ENCODE data around the gene CBR3. TPM values are rescaled to one million over a fixed set of nuclear protein-coding genes. Genes with fewer than 3 reads are reported as not detected.

Gene CBR3
- total and polyA plus RNA-seq, 2 experiments from 2014 or later = 4.6 to 8.7 TPM

GRCh38 chr21:36148886-36149285 lies 14.0 kb downstream of the CBR3 start:
- DNase-seq (ENCODE audit: low spot score) (no peak), ATAC-seq (no peak)
- Mint-ChIP-seq H3K36me3 (ENCODE audit: low read depth) (no peaks in the 10 kb centered on the region), H3K27me3 (ENCODE audit: insufficient read depth, low read depth, poor library complexity) (no peaks in the 10 kb centered on the region), H3K4me3 (no peak overlapping the region), H3K4me1 (peaks cover 14% of the 10 kb centered on the region; the same call in 2 of the 3 replicates), H3K27ac (no peak overlapping the region), H3K9me3 (no peaks in the 10 kb centered on the region)
- Histone ChIP-seq H3K79me2 (replicated peaks; ENCODE audit: insufficient read depth) (no peaks in the 10 kb centered on the region), H3K9me2 (ENCODE audit: insufficient read depth) (no peaks in the 10 kb centered on the region), H3K36me3 (ENCODE audit: insufficient read depth) (no peaks in the 10 kb centered on the region), H3K4me3 (no peak overlapping the region), H2AFZ (no peak overlapping the region), H3K4me2 (no peak overlapping the region), H3K27ac (ENCODE audit: low read depth) (no peak overlapping the region), H3K27me3 (ENCODE audit: insufficient read depth) (no peaks in the 10 kb centered on the region), H4K20me1 (replicated peaks; ENCODE audit: insufficient read depth) (no peaks in the 10 kb centered on the region), H3F3A (replicated peaks; ENCODE audit: low read depth) (peaks cover 3% of the 10 kb centered on the region), H3K4me1 (ENCODE audit: insufficient read depth) (no peaks in the 10 kb centered on the region; the same call in 1 of the 2 replicates)
- TF ChIP-seq ZNF114 (CRISPR knock-in tag; IDR thresholded peaks at IDR 0.05) (no peak), POLR2AphosphoS5 (IDR thresholded peaks at IDR 0.05; ENCODE audit: low read depth) (no peak), STAT1 (IDR thresholded peaks at IDR 0.05; ENCODE audit: unreplicated experiment) (no peak), ZNF331 (CRISPR knock-in tag; IDR thresholded peaks at IDR 0.05; ENCODE audit: low read depth) (no peak), EZH2 (IDR thresholded peaks at IDR 0.05; ENCODE audit: low read depth, unreplicated experiment) (no peak), REST (IDR thresholded peaks at IDR 0.05; ENCODE audit: unreplicated experiment) (no peak), EZH2phosphoT487 (IDR thresholded peaks at IDR 0.05; ENCODE audit: unreplicated experiment) (no peak)

- Histone ChIP-seq H3K27ac (ENCODE audit: low read depth) (peak overlapping the region; percentile 23; the same call in 1 of the 2 replicates), H3K4me2 (no peak overlapping the region), H3K9me2 (ENCODE audit: insufficient read depth) (no peaks in the 10 kb centered on the region), H3K79me2 (replicated peaks; ENCODE audit: insufficient read depth) (no peaks in the 10 kb centered on the region), H3K27me3 (ENCODE audit: insufficient read depth) (peaks cover 7% of the 10 kb centered on the region), H3K4me3 (no peak overlapping the region), H4K20me1 (replicated peaks; ENCODE audit: insufficient read depth) (no peaks in the 10 kb centered on the region), H3K4me1 (ENCODE audit: insufficient read depth) (peaks cover under 1% of the 10 kb centered on the region; the same call in 1 of the 2 replicates), H2AFZ (no peak overlapping the region), H3F3A (replicated peaks; ENCODE audit: low read depth) (peaks cover 3% of the 10 kb centered on the region), H3K36me3 (ENCODE audit: insufficient read depth) (no peaks in the 10 kb centered on the region)
- ATAC-seq (peak; percentile 51), DNase-seq (ENCODE audit: low spot score) (no peak)
- H3K4me3 Mint-ChIP-seq = no peak overlapping the region
- no peaks in the 10 kb centered on the region for H3K36me3 Mint-ChIP-seq (ENCODE audit: low read depth)
- H3K27me3 Mint-ChIP-seq (ENCODE audit: insufficient read depth, low read depth, poor library complexity) = peaks cover 2% of the 10 kb centered on the region
- H3K4me1 Mint-ChIP-seq = peaks cover 14% of the 10 kb centered on the region; the same call in 2 of the 3 replicates
- TF ChIP-seq ZNF462 (CRISPR knock-in tag; IDR thresholded peaks at IDR 0.05) (no peak), EZH2phosphoT487 (IDR thresholded peaks at IDR 0.05; ENCODE audit: unreplicated experiment) (no peak), POLR2AphosphoS5 (IDR thresholded peaks at IDR 0.05; ENCODE audit: low read depth) (no peak), JUNB (IDR thresholded peaks at IDR 0.05; ENCODE audit: unreplicated experiment) (no peak), STAT1 (IDR thresholded peaks at IDR 0.05; ENCODE audit: unreplicated experiment) (no peak)
- no peaks in the 10 kb centered on the region for H3K9me3 Mint-ChIP-seq
- no peak overlapping the region for H3K27ac Mint-ChIP-seq
Observed at GRCh38 chr21:36149788-36150711, 15.2 kb downstream of the CBR3 start.

Data from GM23338 (cell line).